ENCODE results near the gene RBM8A.

The RBM8A gene

GRCh38 chr1:145885738-145886287, 41.5 kb downstream of the RBM8A start, which contains the start of gene ANKRD35:
Gene ANKRD35, minus strand, starts transcription at chr1:145885866. Its CDS starts 108 bp downstream, at chr1:145885758.
- Histone ChIP-seq H3K9ac (ENCODE audit: low read depth, low read length) (no peak within 1 kb of the TSS), H3K4me2 (ENCODE audit: insufficient read depth, low read length) (peak within 1 kb of the TSS; percentile 76), H2AFZ (ENCODE audit: low read depth, low read length) (peak within 1 kb of the TSS; percentile 62), H3K4me1 (ENCODE audit: insufficient read depth, low read length) (peaks cover 14% of the 10 kb centered on the region), H3K36me3 (ENCODE audit: insufficient read depth, low read length) (no peaks in the 10 kb centered on the region), H3K9me3 (ENCODE audit: insufficient read depth, low read length, severe bottlenecking) (no peaks in the 10 kb centered on the region), H4K20me1 (ENCODE audit: insufficient read depth, low read length) (no peaks in the 10 kb centered on the region), H3K4me3 (ENCODE audit: low read depth in 1 of 2, low read length in 2 of 2) (peak within 1 kb of the TSS; percentile 13 to 62; a peak in 3 of 4 replicates), H3K79me2 (ENCODE audit: insufficient read depth, low read length) (no peaks in the 10 kb centered on the region), H3K27ac (ENCODE audit: low read length) (no peak within 1 kb of the TSS), H3K27me3 (ENCODE audit: insufficient read depth, low read length, poor library complexity) (peaks cover 31% of the 10 kb centered on the region)
- ATAC-seq (ENCODE audit: insufficient read depth, low read depth) = peak; percentile 99
- no peak for TF ChIP-seq EZH2 (IDR thresholded peaks at IDR 0.05; ENCODE audit: borderline replicate concordance, low read depth, low read length, severe bottlenecking)
- no peak for TF ChIP-seq CTCF (IDR thresholded peaks at IDR 0.05; ENCODE audit: borderline replicate concordance, extremely low read depth, low read length, poor library complexity, severe bottlenecking)
- peak; percentile 87 for DNase-seq

GRCh38 chr1:145884675-145885074, 42.6 kb downstream of the RBM8A start:
- Histone ChIP-seq H3K27me3 (ENCODE audit: insufficient read depth, low read length, poor library complexity) (peaks cover 31% of the 10 kb centered on the region), H2AFZ (ENCODE audit: low read depth, low read length) (no peak overlapping the region), H3K4me3 (ENCODE audit: low read depth in 1 of 2, low read length in 2 of 2) (no peak overlapping the region), H4K20me1 (ENCODE audit: insufficient read depth, low read length) (no peaks in the 10 kb centered on the region), H3K36me3 (ENCODE audit: insufficient read depth, low read length) (no peaks in the 10 kb centered on the region), H3K4me1 (ENCODE audit: insufficient read depth, low read length) (peaks cover 14% of the 10 kb centered on the region), H3K9me3 (ENCODE audit: insufficient read depth, low read length, severe bottlenecking) (no peaks in the 10 kb centered on the region), H3K79me2 (ENCODE audit: insufficient read depth, low read length) (no peaks in the 10 kb centered on the region), H3K27ac (ENCODE audit: low read length) (no peak overlapping the region), H3K9ac (ENCODE audit: low read depth, low read length) (no peak overlapping the region), H3K4me2 (ENCODE audit: insufficient read depth, low read length) (no peak overlapping the region)
- DNase-seq (no peak), ATAC-seq (ENCODE audit: insufficient read depth, low read depth) (no peak)
- TF ChIP-seq EZH2 (IDR thresholded peaks at IDR 0.05; ENCODE audit: borderline replicate concordance, low read depth, low read length, severe bottlenecking) (peak; percentile 2), CTCF (IDR thresholded peaks at IDR 0.05; ENCODE audit: borderline replicate concordance, extremely low read depth, low read length, poor library complexity, severe bottlenecking) (no peak)

GRCh38 chr1:145879775-145880174, 47.5 kb downstream of the RBM8A start:
- H3K36me3 ChIP-seq (ENCODE audit: insufficient read depth, low read length) = no peaks in the 10 kb centered on the region
- no peaks in the 10 kb centered on the region for H3K79me2 ChIP-seq (ENCODE audit: insufficient read depth, low read length)
- no peaks in the 10 kb centered on the region for H3K4me1 ChIP-seq (ENCODE audit: insufficient read depth, low read length)
- no peak overlapping the region for H3K9ac ChIP-seq (ENCODE audit: low read depth, low read length)
- TF ChIP-seq EZH2 (IDR thresholded peaks at IDR 0.05; ENCODE audit: borderline replicate concordance, low read depth, low read length, severe bottlenecking) = no peak
- no peak for TF ChIP-seq CTCF (IDR thresholded peaks at IDR 0.05; ENCODE audit: borderline replicate concordance, extremely low read depth, low read length, poor library complexity, severe bottlenecking)
- ATAC-seq (ENCODE audit: insufficient read depth, low read depth) (no peak), DNase-seq (no peak)
- H4K20me1 ChIP-seq (ENCODE audit: insufficient read depth, low read length) = no peaks in the 10 kb centered on the region; the same call in 1 of the 2 replicates
- no peaks in the 10 kb centered on the region for H3K9me3 ChIP-seq (ENCODE audit: insufficient read depth, low read length, severe bottlenecking)
- H3K27ac ChIP-seq (ENCODE audit: low read length) = no peak overlapping the region
- H2AFZ ChIP-seq (ENCODE audit: low read depth, low read length) = no peak overlapping the region
- H3K27me3 ChIP-seq (ENCODE audit: insufficient read depth, low read length, poor library complexity) = peaks cover 36% of the 10 kb centered on the region
- H3K4me3 ChIP-seq (ENCODE audit: low read depth in 1 of 2, low read length in 2 of 2) = no peak overlapping the region
- no peak overlapping the region for H3K4me2 ChIP-seq (ENCODE audit: insufficient read depth, low read length)

Data from DND-41 (cell line).